C4-2B (cell line): ENCODE data around the gene PLCL2.

ENCODE experiments used
- ZFX ChIP-seq: fragments of 450-650 bp; IDR thresholded peaks from 2 replicates; pipeline ENCODE4 v1.6.1; 2017
- TF ChIP-seq, protein P1 (sequence below): fragments of 450-650 bp; conservative IDR thresholded peaks from 2 replicates; pipeline ENCODE4 v1.5.1; 2017; ENCODE audit warnings: mild to moderate bottlenecking

- TF ChIP-seq, protein P1, sequence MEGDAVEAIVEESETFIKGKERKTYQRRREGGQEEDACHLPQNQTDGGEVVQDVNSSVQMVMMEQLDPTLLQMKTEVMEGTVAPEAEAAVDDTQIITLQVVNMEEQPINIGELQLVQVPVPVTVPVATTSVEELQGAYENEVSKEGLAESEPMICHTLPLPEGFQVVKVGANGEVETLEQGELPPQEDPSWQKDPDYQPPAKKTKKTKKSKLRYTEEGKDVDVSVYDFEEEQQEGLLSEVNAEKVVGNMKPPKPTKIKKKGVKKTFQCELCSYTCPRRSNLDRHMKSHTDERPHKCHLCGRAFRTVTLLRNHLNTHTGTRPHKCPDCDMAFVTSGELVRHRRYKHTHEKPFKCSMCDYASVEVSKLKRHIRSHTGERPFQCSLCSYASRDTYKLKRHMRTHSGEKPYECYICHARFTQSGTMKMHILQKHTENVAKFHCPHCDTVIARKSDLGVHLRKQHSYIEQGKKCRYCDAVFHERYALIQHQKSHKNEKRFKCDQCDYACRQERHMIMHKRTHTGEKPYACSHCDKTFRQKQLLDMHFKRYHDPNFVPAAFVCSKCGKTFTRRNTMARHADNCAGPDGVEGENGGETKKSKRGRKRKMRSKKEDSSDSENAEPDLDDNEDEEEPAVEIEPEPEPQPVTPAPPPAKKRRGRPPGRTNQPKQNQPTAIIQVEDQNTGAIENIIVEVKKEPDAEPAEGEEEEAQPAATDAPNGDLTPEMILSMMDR, result no peak
- TF ChIP-seq ZFX, result no peak
Observed at GRCh38 chr3:16936233-16936632, 51.5 kb downstream of the PLCL2 start.
